Measurements from ENCODE around the gene SHC3.

Gene SHC3

DNA sequence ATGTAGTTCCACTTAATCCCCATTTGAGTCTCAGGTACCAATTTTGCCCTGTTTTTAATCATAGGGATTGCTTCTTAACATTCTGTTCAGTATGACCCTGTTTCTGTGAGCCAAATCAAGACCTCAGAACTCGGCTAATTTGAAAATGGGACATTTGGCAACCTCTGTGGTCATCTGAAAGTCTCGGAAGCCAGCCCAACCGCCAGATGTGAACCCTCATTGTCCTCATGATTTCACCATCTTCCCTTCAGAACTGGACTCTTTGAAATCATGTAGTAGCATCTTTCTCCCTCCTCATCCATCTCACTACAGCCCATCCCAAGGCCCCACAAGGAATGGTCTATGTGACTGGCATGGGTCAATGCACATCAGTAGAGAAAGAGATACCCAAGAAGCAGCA is 98.4 kb downstream of the SHC3 start:
- no peak overlapping the region for H3K4me3 ChIP-seq (ENCODE audit: low read depth, low read length)
- DNase-seq (ENCODE audit: low read depth): no peak
- TF ChIP-seq, protein P1, sequence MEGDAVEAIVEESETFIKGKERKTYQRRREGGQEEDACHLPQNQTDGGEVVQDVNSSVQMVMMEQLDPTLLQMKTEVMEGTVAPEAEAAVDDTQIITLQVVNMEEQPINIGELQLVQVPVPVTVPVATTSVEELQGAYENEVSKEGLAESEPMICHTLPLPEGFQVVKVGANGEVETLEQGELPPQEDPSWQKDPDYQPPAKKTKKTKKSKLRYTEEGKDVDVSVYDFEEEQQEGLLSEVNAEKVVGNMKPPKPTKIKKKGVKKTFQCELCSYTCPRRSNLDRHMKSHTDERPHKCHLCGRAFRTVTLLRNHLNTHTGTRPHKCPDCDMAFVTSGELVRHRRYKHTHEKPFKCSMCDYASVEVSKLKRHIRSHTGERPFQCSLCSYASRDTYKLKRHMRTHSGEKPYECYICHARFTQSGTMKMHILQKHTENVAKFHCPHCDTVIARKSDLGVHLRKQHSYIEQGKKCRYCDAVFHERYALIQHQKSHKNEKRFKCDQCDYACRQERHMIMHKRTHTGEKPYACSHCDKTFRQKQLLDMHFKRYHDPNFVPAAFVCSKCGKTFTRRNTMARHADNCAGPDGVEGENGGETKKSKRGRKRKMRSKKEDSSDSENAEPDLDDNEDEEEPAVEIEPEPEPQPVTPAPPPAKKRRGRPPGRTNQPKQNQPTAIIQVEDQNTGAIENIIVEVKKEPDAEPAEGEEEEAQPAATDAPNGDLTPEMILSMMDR (IDR thresholded peaks at IDR 0.05; ENCODE audit: control insufficient read depth, extremely low read depth, insufficient read depth): no peak

DNA sequence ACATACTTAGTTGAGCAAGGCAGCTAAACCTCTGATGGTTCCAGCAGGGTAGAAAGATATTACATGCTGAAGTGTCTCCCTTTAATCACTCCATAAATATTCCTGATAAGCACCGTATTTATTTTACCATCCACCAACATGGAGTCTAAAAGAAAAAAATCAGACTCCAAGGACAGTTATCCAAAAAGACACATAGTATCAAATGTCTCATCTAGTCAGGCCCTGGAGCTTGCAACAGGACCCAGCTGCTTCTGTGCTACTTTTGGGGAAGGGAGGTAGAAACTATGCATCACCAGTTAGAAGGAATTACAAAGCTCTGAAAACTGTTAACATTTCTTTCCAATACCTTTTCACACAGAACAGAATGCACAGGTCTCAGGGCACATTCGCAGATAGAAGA is 99.2 kb downstream of the SHC3 start:
- no peak for DNase-seq (ENCODE audit: low read depth)
- no peak overlapping the region for H3K4me3 ChIP-seq (ENCODE audit: low read depth, low read length)
- TF ChIP-seq, protein P1 (IDR thresholded peaks at IDR 0.05; ENCODE audit: control insufficient read depth, extremely low read depth, insufficient read depth): no peak

DNA sequence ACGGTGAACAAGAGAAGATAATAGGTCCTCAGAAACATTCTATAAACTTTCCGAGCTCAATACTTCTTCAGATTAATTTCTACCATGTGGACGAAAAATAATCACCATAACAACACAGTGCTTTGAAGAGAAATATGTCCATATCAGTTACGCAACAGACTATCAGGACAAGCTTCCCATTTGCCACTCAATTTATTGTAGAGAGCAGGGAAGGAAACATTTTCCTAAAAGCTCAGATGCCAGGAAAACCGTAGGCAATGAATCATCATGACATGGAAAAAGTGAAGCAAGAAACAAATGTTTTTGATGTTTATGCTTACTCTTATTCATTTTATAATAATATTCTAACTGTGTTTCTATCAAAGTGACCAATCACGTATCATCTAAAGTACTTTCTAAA is 99.8 kb downstream of the SHC3 start:
- H3K4me3 ChIP-seq (ENCODE audit: low read depth, low read length): no peak overlapping the region
- DNase-seq (ENCODE audit: low read depth): no peak
- TF ChIP-seq, protein P1 (IDR thresholded peaks at IDR 0.05; ENCODE audit: control insufficient read depth, extremely low read depth, insufficient read depth): no peak

DNA sequence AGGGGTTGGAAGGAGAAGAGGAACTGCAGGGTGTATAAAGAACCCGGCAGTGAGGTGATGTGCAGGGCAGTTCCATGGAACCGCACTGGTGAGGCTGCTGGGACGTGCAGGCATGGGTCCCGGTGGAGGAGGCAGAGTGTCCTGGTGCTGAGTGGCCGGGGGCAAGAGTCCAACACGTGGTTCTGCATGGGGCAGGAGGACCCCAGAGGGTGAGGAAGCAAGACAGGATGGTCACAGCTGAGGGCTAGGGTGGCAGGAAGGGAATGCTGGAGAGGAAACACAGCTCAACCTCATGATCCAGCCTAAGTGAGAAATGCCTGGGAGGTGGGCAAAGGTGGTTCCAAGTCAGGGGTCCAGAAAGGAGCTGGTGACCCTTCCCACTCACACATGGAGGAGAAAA is 100.2 kb downstream of the SHC3 start:
- TF ChIP-seq, protein P1 (IDR thresholded peaks at IDR 0.05; ENCODE audit: control insufficient read depth, extremely low read depth, insufficient read depth): no peak
- no peak overlapping the region for H3K4me3 ChIP-seq (ENCODE audit: low read depth, low read length)
- DNase-seq (ENCODE audit: low read depth): no peak

DNA sequence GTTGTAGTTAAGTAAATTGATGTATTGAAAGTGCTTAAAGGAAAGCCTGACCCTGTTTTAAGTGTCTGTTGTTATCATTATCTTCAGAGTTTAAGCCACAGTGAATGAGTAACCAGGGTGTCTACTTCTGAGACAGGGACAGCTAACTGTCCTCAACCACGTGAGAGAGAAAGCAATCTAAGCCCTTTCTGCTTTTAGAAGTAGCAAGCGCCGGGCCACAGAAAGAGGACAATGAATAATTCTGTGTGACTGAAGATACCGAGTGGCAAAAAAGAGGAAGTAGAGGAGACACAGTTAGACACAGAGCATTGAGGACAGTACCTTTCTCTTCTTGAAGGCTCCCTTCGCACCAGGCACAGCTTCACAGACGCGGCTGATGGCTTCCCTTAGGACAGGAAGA is 101.1 kb downstream of the SHC3 start:
- no peak overlapping the region for H3K4me3 ChIP-seq (ENCODE audit: low read depth, low read length)
- no peak for DNase-seq (ENCODE audit: low read depth)
- TF ChIP-seq, protein P1 (IDR thresholded peaks at IDR 0.05; ENCODE audit: control insufficient read depth, extremely low read depth, insufficient read depth): no peak

DNA sequence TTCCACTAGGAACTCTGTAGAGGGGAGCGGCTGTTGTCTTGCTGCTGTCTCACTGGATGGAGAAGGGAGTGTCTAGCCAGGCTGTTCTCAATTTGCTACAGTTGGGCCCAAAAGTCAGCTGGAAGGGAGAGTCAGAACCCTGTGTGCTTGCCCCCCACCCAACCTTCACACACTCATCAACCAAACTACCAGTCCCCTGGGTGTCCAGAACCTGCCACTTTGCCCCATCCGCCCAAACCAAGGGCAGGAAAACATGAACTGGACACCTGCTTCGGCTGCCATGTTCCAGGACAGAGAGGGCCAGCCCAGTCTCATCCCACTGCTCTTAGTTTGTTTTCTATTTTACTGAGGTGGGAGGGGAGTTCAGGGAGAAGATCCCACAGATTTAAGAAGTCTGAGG is 105.2 kb downstream of the SHC3 start:
- H3K4me3 ChIP-seq (ENCODE audit: low read depth, low read length): no peak overlapping the region
- no peak for DNase-seq (ENCODE audit: low read depth)
- TF ChIP-seq, protein P1 (IDR thresholded peaks at IDR 0.05; ENCODE audit: control insufficient read depth, extremely low read depth, insufficient read depth): no peak

DNA sequence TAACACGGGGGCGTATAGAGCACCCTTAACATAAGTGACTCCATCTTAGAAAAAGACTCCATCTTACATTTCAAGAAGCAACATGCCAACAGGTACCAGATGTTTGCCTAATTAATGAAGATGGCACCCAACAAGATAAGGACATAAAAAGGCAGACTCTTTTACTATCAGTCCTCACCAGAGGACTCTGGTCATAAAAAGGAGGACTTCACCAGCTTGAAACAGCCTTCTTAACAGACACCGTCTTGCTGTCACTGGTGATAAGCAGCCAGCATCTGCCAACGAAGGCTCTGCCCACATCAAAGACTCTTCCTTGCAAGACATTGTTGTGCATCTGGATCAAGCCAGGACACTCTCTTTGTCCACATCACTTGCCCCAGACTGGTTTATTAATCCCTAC is 107.0 kb downstream of the SHC3 start:
- TF ChIP-seq, protein P1 (IDR thresholded peaks at IDR 0.05; ENCODE audit: control insufficient read depth, extremely low read depth, insufficient read depth): no peak
- no peak overlapping the region for H3K4me3 ChIP-seq (ENCODE audit: low read depth, low read length)
- DNase-seq (ENCODE audit: low read depth): no peak

Measured in LNCaP clone FGC (cell line).